PC-9 (cell line): ENCODE results near the gene SDCCAG8. TPM values are rescaled to one million over a fixed set of nuclear protein-coding genes. Genes with fewer than 3 reads are reported as not detected.

Experiments
- BruUV-seq: library from RNA; stranded (reverse); fragments of 400-500 nt; replicated peaks from 2 replicates; lab custom pipeline; 2021; lab: Mats Ljungman, UMichigan
- CTCF ChIA-PET: fragments of 300-600 bp; sonication (Branson Sonifier 250); formaldehyde crosslinking; loops from one replicate; lab custom pipeline; 2022; ENCODE audit warnings: antibody characterized with exemption; lab: Charles Lee
- POLR2A ChIA-PET: fragments of 300-600 bp; sonication (Branson Sonifier 250); formaldehyde crosslinking; loops from one replicate; lab custom pipeline; 2022; ENCODE audit warnings: antibody characterized with exemption; ENCODE audit not compliant: unreplicated experiment; lab: Charles Lee
- DNase-seq, 2 experiments: peaks; one replicate each; pipeline versions ENCODE4 v3.0.0 to v3.0.0-alpha.2; 2015 to 2022; ENCODE audit warnings: mixed read lengths in 1 of 2
- H2AFZ ChIP-seq: fragments of 200-600 bp; sonication (generic); 2 replicates; pipeline ENCODE4 v1.8.1; 2017; ENCODE audit warnings: antibody characterized with exemption
- H3F3A ChIP-seq: fragments of 200-600 bp; sonication (generic); 2 replicates; pipeline ENCODE4 v1.8.1; 2017; ENCODE audit warnings: antibody characterized with exemption, mild to moderate bottlenecking, low read depth; ENCODE audit not compliant: insufficient read depth
- H3K27ac ChIP-seq: fragments of 200-600 bp; sonication (generic); 2 replicates; pipeline ENCODE4 v1.6.1; 2016; ENCODE audit warnings: mixed run types
- H3K27me3 ChIP-seq: fragments of 200-600 bp; sonication (generic); 2 replicates; pipeline ENCODE4 v1.6.1; 2016; ENCODE audit warnings: low read depth, mixed run types; ENCODE audit not compliant: insufficient read depth
- H3K36me3 ChIP-seq: fragments of 200-600 bp; sonication (generic); 2 replicates; pipeline ENCODE4 v1.6.1; 2016; ENCODE audit warnings: low read depth, mixed run types
- H3K4me1 ChIP-seq: fragments of 200-600 bp; sonication (generic); replicated peaks from 2 replicates; pipeline ENCODE4 v1.6.1; 2016; ENCODE audit warnings: mixed run types; ENCODE audit not compliant: insufficient read depth
- H3K4me2 ChIP-seq: fragments of 200-600 bp; sonication (generic); 2 replicates; pipeline ENCODE4 v1.6.1; 2017; ENCODE audit warnings: mixed run types
- H3K4me3 ChIP-seq: fragments of 200-600 bp; sonication (generic); 2 replicates; pipeline ENCODE4 v1.6.1; 2016; ENCODE audit warnings: mixed run types
- H3K79me2 ChIP-seq: fragments of 200-600 bp; sonication (generic); 2 replicates; pipeline ENCODE4 v1.6.1; 2017; ENCODE audit warnings: low read depth, mixed run types
- H3K9me2 ChIP-seq: fragments of 200-600 bp; sonication (generic); 2 replicates; pipeline ENCODE4 v1.8.1; 2017; ENCODE audit warnings: mild to moderate bottlenecking; ENCODE audit not compliant: insufficient read depth
- H3K9me3 ChIP-seq: fragments of 200-600 bp; sonication (generic); 2 replicates; pipeline ENCODE4 v1.8.1; 2016; ENCODE audit warnings: low read depth; ENCODE audit not compliant: insufficient read depth
- H4K20me1 ChIP-seq: fragments of 200-600 bp; sonication (generic); 2 replicates; pipeline ENCODE4 v1.8.1; 2017; ENCODE audit not compliant: insufficient read depth
- CTCF ChIP-seq: fragments of 200-600 bp; sonication (generic); conservative IDR thresholded peaks from 2 replicates; pipeline ENCODE4 v1.6.1; 2017; ENCODE audit warnings: mixed run types, antibody characterized with exemption, mild to moderate bottlenecking, moderate library complexity
- EZH2 ChIP-seq: fragments of 200-600 bp; sonication (generic); IDR thresholded peaks from 2 replicates; pipeline ENCODE4 v1.8.0; 2017; ENCODE audit warnings: antibody characterized with exemption, low read depth
- intact Hi-C: fragments of 100-400 bp; cut with micrococcal nuclease; formaldehyde crosslinking; loops from one replicate; pipeline ENCODE4 v1.10.0; 2022; ENCODE audit not compliant: unreplicated experiment
- total RNA-seq: library from RNA; stranded (reverse); gene quantifications from 2 replicates; pipeline ENCODE4 v1.2.3, GENCODE V29; 2021

Gene SDCCAG8
- total RNA-seq, 1 experiment from 2014 or later, result 22.7 TPM

DNA sequence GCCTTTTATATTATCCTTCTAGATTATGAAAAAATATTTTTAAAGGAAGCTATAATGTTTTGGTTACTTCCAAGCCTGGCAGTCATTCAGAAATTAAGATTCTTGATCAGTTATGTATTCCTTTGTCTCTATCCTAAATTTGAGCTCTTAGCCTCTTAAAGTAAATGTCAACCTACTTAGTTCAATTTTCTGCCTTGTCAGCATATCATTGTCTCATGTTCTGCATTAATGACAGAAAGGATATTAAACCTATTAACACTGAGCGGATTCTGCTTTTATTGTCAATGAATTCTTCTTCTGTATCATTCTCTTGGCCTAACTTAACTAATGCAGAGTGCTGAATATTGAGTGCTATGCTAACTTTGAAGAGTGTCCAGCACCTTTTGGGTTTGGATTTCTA lies 56.0 kb downstream of the SDCCAG8 start:
- Histone ChIP-seq H3K4me1 (no peaks in the 10 kb centered on the region), H3K27me3 (no peaks in the 10 kb centered on the region), H3K36me3 (peaks cover 17% of the 10 kb centered on the region; the same call in 1 of the 2 replicates), H3K9me3 (no peaks in the 10 kb centered on the region), H3K4me3 (no peak overlapping the region), H3K4me2 (no peak overlapping the region), H3K9me2 (no peaks in the 10 kb centered on the region), H3F3A (no peaks in the 10 kb centered on the region), H2AFZ (no peak overlapping the region), H4K20me1 (no peaks in the 10 kb centered on the region), H3K79me2 (no peaks in the 10 kb centered on the region), H3K27ac (no peak overlapping the region)
- TF ChIP-seq CTCF (no peak), EZH2 (no peak)
- ChIA-PET POLR2A (no interaction called here), CTCF (no interaction called here)
- no TSS peak for BruUV-seq
- no peak for DNase-seq
- intact Hi-C loops, result no loop called here

GRCh38 chr1:243312952-243313634 lies 57.3 kb downstream of the SDCCAG8 start:
- Histone ChIP-seq H3K27me3 (no peaks in the 10 kb centered on the region), H3K4me1 (no peaks in the 10 kb centered on the region), H3K9me3 (no peaks in the 10 kb centered on the region), H3K27ac (no peak overlapping the region), H4K20me1 (no peaks in the 10 kb centered on the region), H3K4me2 (no peak overlapping the region), H3K4me3 (no peak overlapping the region), H3K79me2 (no peaks in the 10 kb centered on the region), H3K36me3 (peaks cover 9% of the 10 kb centered on the region; the same call in 1 of the 2 replicates), H3F3A (no peaks in the 10 kb centered on the region), H3K9me2 (no peaks in the 10 kb centered on the region), H2AFZ (no peak overlapping the region)
- TF ChIP-seq CTCF (no peak), EZH2 (no peak)
- intact Hi-C loops, result no loop called here
- BruUV-seq, result no TSS peak
- POLR2A ChIA-PET, result interaction anchor here (0.6 kb wide), 1 partner anchor 11 kb away, joined by 6 read pairs; no protein-coding TSS in a partner anchor
- no peak for DNase-seq
- CTCF ChIA-PET, result no interaction called here

DNA sequence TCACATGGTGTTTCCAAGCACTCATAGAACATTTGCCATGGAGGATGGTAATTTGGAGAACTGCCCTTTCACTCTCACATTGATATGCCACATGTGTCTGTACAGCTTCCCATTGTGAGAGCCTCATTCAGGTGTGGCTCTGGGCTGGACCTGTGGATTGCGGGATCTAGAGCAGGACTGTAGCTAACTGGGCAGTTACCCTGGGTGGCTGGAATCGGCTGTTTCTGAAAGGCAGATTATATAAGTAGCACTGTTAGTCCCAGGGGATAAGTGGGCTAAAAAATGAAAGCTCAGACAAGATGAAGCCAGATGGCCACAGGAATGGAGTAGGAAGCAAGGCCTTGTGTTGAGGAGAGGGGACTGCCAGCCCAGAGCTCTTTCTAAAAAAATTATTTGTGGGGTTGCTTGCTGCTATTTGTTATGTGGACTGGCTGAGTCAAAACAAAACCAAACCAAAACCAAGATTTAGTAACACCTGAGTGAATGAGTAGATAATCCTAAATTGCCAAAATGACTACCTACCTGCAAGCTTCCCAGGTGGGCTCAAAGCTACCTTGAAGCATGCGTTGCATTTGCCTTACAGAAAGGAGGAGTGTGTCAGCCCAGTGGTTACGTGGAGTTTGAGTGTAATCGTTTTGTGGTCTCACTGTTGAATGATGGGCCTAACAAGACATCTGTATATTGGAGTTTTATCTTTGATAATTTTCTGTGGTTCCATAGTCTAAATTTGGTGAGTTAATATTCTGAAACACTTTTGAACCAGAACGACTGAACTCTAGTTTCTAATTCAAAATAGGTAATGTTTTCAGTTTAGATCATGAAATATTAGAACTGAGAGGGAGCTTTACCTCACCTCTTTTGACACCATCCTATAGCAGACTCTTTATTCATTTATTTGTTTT lies 58.0 kb downstream of the SDCCAG8 start:
- H3K4me3 ChIP-seq, result no peak overlapping the region
- no peaks in the 10 kb centered on the region for H3K27me3 ChIP-seq
- no peak overlapping the region for H3K4me2 ChIP-seq
- H3K9me2 ChIP-seq, result no peaks in the 10 kb centered on the region
- H3K4me1 ChIP-seq, result no peaks in the 10 kb centered on the region
- H3F3A ChIP-seq, result no peaks in the 10 kb centered on the region
- BruUV-seq, result no TSS peak
- ChIA-PET POLR2A (no interaction called here), CTCF (no interaction called here)
- peaks cover 6% of the 10 kb centered on the region; the same call in 1 of the 2 replicates for H3K36me3 ChIP-seq
- no peak for TF ChIP-seq CTCF
- TF ChIP-seq EZH2, result no peak
- intact Hi-C loops, result no loop called here
- no peaks in the 10 kb centered on the region for H4K20me1 ChIP-seq
- H3K9me3 ChIP-seq, result no peaks in the 10 kb centered on the region
- no peak overlapping the region for H3K27ac ChIP-seq
- no peaks in the 10 kb centered on the region for H3K79me2 ChIP-seq
- H2AFZ ChIP-seq, result no peak overlapping the region
- no peak for DNase-seq
